Endothelial cell (in vitro differentiated cells): ENCODE measurements around the gene BRI3. TPM values are rescaled to one million over a fixed set of nuclear protein-coding genes. Genes with fewer than 3 reads are reported as not detected.

Experiments used
- DNase-seq: peaks from one replicate; pipeline ENCODE4 v3.0.0; 2021; ENCODE audit warnings: low spot score
- H3K27ac Mint-ChIP-seq: one replicate; pipeline ENCODE4 v1.8.0; 2021; ENCODE audit warnings: mixed read lengths, inconsistent platforms; ENCODE audit not compliant: unreplicated experiment
- H3K27me3 Mint-ChIP-seq: one replicate; pipeline ENCODE4 v1.8.0; 2021; ENCODE audit warnings: mild to moderate bottlenecking, moderate library complexity, mixed read lengths, inconsistent platforms; ENCODE audit not compliant: unreplicated experiment
- H3K36me3 Mint-ChIP-seq: one replicate; pipeline ENCODE4 v1.8.0; 2021; ENCODE audit warnings: mild to moderate bottlenecking, low read depth, mixed read lengths, inconsistent platforms; ENCODE audit not compliant: unreplicated experiment
- H3K4me1 Mint-ChIP-seq: one replicate; pipeline ENCODE4 v1.8.0; 2021; ENCODE audit warnings: mild to moderate bottlenecking, mixed read lengths, inconsistent platforms; ENCODE audit not compliant: unreplicated experiment
- H3K4me3 Mint-ChIP-seq: one replicate; pipeline ENCODE4 v1.8.0; 2021; ENCODE audit warnings: mild to moderate bottlenecking, mixed read lengths, inconsistent platforms; ENCODE audit not compliant: unreplicated experiment
- H3K9me3 Mint-ChIP-seq: one replicate; pipeline ENCODE4 v1.8.0; 2021; ENCODE audit warnings: mixed read lengths, inconsistent platforms; ENCODE audit not compliant: unreplicated experiment
- CTCF ChIP-seq: fragments of 200-600 bp; sonication (generic); IDR thresholded peaks from one replicate; pipeline ENCODE4 v1.5.0; 2021; ENCODE audit warnings: antibody characterized with exemption; ENCODE audit not compliant: unreplicated experiment
- total RNA-seq: library from RNA; stranded (reverse); fragmentation: NEBNext Ultra II Directional; extraction: Animal tissue kit (Norgen Biotek cat#: 25700); gene quantifications from one replicate; pipeline ENCODE4 v1.2.1, GENCODE V29; 2021; ENCODE audit not compliant: unreplicated experiment

BRI3 gene
- total RNA-seq, 1 donor from 2014 or later = 300 TPM

GRCh38 chr7:98329791-98330373 is 48.4 kb downstream of the BRI3 start:
- H3K27ac Mint-ChIP-seq = peak overlapping the region; percentile 33
- no peak for DNase-seq
- H3K9me3 Mint-ChIP-seq = no peaks in the 10 kb centered on the region
- H3K27me3 Mint-ChIP-seq = no peaks in the 10 kb centered on the region
- H3K36me3 Mint-ChIP-seq = peaks cover 17% of the 10 kb centered on the region
- no peak for TF ChIP-seq CTCF
- no peak overlapping the region for H3K4me3 Mint-ChIP-seq
- H3K4me1 Mint-ChIP-seq = peaks cover 12% of the 10 kb centered on the region

DNA sequence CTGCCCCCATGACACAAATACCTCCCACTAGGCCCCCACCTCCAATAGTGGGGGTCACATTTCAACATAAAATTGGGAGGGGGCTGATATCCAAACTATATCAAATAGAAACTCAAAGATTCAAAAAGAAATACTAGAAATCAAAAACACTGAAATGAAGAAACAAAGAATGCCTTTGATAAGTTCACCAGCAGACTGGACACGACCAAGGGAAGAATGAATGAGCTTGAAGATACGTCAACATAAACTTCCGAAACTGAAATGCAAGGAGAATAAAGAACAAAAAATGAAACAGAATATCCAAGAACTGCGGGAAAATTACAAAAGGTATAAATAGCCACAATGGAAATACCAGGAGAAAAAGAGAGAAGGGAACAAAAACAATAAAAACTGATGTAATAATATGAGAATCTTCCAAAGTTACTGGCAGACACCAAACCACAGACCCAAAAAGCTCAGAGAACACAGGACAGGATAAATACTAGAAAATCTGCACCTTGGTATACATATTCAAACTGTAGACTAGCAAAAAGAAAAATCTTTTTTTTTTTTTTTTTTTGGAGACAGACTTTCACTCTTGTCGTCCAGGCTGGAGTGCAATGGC is 49.5 kb downstream of the BRI3 start:
- Mint-ChIP-seq H3K4me3 (peak overlapping the region; percentile 4), H3K27me3 (no peaks in the 10 kb centered on the region), H3K27ac (no peak overlapping the region), H3K9me3 (no peaks in the 10 kb centered on the region), H3K36me3 (peaks cover 17% of the 10 kb centered on the region), H3K4me1 (peaks cover 12% of the 10 kb centered on the region)
- no peak for TF ChIP-seq CTCF
- DNase-seq = no peak

DNA sequence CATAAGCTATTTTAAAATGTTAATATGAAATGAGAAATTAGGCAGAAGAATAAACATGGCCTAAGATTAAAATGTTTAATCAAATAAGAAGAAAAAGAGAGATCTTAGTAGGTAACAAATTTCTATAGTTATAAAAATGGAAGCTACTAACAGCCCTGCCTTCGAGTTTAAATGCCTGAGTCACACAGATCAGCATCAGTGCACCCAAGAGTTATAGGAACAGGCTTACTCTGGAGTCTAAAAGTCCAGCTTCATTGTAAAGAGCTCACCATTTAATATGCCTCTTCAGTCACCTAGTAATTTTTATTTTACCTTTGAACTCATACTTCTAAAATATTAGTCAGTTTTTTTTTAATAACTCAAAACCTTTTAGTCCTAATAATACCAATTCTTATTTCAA is 52.6 kb downstream of the BRI3 start:
- no peak for DNase-seq
- Mint-ChIP-seq H3K27me3 (no peaks in the 10 kb centered on the region), H3K4me1 (peaks cover 9% of the 10 kb centered on the region), H3K9me3 (no peaks in the 10 kb centered on the region), H3K27ac (no peak overlapping the region), H3K4me3 (no peak overlapping the region), H3K36me3 (peaks cover 14% of the 10 kb centered on the region)
- no peak for TF ChIP-seq CTCF

GRCh38 chr7:98335411-98335977 is 54.0 kb downstream of the BRI3 start:
- no peak for DNase-seq
- Mint-ChIP-seq H3K4me1 (no peaks in the 10 kb centered on the region), H3K9me3 (no peaks in the 10 kb centered on the region), H3K27ac (no peak overlapping the region), H3K36me3 (peaks cover 22% of the 10 kb centered on the region), H3K27me3 (no peaks in the 10 kb centered on the region), H3K4me3 (no peak overlapping the region)
- no peak for TF ChIP-seq CTCF

GRCh38 chr7:98338441-98338840 is 57.0 kb downstream of the BRI3 start:
- H3K9me3 Mint-ChIP-seq = no peaks in the 10 kb centered on the region
- no peak for DNase-seq
- H3K4me3 Mint-ChIP-seq = no peak overlapping the region
- H3K27ac Mint-ChIP-seq = no peak overlapping the region
- H3K27me3 Mint-ChIP-seq = no peaks in the 10 kb centered on the region
- H3K36me3 Mint-ChIP-seq = peaks cover 10% of the 10 kb centered on the region
- H3K4me1 Mint-ChIP-seq = no peaks in the 10 kb centered on the region
- TF ChIP-seq CTCF = no peak
